Epithelial cell of esophagus (primary cell): ENCODE results near the gene FBXL17.

Source experiments
- DNase-seq: peaks from one replicate; pipeline ENCODE4 v3.0.0; 2010; ENCODE audit warnings: low read depth
- H3K4me3 ChIP-seq: 2 replicates; pipeline ENCODE4 v1.5.1; 2011; ENCODE audit warnings: mild to moderate bottlenecking, low read length, control low read depth
- TF ChIP-seq, protein P1 (sequence below): IDR thresholded peaks from 2 replicates; pipeline ENCODE4 v1.5.1; 2011; ENCODE audit warnings: low read depth, mild to moderate bottlenecking, low read length, control low read depth, inconsistent platforms; ENCODE audit not compliant: insufficient read depth; ENCODE audit errors: missing control alignments

Gene FBXL17

DNA sequence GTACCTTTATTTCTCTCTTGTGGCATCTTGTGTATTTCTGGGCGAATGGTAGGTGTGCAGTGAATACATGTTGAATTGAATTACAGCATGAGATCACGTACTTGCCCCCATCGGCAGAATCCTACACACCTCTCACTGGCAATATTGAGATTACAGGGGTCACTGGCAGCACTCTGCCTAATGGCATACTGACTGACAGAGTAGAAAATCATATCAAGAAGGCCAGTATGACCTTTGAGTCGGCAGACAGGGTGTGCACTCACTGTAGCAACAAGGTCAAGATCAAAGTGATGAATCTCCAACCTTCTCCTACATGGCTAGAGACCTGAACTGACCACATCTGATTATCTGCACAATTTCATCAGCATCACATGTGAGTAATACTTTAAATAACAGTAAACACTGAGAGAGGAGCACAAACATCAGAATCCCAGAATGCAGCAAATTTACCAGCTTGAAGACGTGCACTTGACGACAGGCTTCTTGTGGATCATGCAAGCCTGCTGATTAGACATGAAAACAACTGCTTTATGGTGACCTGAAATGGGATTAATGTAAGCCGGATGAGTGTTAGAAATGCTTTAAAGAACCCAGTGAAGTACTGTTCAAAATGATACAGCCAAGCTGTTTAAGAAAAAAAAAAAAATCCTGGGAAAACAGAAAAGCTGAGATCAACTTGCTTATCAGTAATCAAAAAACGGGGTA, 444.1 kb downstream of the FBXL17 start:
- no peak for DNase-seq
- TF ChIP-seq, protein P1, sequence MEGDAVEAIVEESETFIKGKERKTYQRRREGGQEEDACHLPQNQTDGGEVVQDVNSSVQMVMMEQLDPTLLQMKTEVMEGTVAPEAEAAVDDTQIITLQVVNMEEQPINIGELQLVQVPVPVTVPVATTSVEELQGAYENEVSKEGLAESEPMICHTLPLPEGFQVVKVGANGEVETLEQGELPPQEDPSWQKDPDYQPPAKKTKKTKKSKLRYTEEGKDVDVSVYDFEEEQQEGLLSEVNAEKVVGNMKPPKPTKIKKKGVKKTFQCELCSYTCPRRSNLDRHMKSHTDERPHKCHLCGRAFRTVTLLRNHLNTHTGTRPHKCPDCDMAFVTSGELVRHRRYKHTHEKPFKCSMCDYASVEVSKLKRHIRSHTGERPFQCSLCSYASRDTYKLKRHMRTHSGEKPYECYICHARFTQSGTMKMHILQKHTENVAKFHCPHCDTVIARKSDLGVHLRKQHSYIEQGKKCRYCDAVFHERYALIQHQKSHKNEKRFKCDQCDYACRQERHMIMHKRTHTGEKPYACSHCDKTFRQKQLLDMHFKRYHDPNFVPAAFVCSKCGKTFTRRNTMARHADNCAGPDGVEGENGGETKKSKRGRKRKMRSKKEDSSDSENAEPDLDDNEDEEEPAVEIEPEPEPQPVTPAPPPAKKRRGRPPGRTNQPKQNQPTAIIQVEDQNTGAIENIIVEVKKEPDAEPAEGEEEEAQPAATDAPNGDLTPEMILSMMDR = no peak
- H3K4me3 ChIP-seq = no peak overlapping the region

DNA sequence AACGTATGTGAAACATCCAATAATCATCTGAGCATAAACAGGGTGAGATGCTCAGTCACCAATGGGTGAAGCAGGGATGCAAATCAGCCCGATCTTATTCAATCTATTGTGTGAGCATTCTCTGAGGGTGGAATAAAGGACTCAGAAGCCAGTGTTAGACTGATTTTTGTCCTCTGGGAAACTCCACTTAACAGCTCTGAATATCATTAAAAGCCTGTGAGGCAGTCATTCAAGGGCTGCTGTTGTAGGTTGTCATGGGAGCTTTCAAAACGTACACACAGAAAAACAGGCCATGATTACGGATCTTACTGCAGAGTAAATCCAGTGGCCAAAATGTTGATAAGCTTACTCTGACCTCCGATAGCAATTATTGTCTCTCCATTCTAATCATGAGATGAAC, 444.7 kb downstream of the FBXL17 start:
- TF ChIP-seq, protein P1 = no peak
- H3K4me3 ChIP-seq = no peak overlapping the region
- DNase-seq = no peak

- TF ChIP-seq, protein P1 = no peak
- DNase-seq = no peak
- no peak overlapping the region for H3K4me3 ChIP-seq
Measured at GRCh38 chr5:107936515-107936914, 445.4 kb downstream of the FBXL17 start.

GRCh38 chr5:107935645-107936044, 446.3 kb downstream of the FBXL17 start:
- DNase-seq = no peak
- H3K4me3 ChIP-seq = no peak overlapping the region
- TF ChIP-seq, protein P1 = no peak

DNA sequence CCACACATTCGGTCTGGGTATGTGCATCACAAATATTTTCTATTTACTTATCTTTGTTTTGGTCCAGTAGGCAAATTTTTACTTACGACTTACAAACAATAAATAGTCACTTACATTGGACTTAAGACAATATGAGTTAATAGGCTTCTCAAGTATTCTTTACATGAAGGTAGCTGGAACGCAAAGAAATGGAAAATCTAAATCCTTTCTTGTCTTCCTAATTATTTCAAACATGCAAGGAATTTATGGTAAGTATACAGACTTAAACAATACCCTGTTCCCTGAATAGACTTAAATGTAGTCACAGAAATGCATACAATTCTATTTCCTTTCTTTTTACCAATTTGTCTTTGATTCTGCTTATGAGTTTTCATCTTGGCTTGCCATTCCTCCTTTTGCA, 448.6 kb downstream of the FBXL17 start:
- no peak overlapping the region for H3K4me3 ChIP-seq
- DNase-seq = no peak
- TF ChIP-seq, protein P1 = no peak

DNA sequence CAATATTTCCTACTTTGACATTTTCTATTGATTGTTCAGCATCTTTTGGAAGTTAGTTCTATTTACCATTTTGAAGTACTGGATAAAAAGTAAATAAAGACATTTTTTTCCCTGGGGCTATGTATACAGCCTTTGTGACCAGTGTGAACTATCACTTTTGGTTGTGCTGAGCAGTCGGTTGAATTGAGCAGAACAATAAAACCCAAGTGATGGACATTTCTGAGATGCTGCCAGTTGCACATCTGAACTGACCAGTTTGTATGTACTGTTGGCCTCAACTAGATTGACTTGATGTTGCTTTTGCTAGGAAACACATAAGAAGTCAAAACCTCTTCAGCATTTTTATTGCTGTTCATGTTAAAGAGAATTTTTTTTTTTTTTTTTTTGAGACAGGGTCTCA, 451.0 kb downstream of the FBXL17 start:
- no peak for DNase-seq
- TF ChIP-seq, protein P1 = no peak
- no peak overlapping the region for H3K4me3 ChIP-seq

DNA sequence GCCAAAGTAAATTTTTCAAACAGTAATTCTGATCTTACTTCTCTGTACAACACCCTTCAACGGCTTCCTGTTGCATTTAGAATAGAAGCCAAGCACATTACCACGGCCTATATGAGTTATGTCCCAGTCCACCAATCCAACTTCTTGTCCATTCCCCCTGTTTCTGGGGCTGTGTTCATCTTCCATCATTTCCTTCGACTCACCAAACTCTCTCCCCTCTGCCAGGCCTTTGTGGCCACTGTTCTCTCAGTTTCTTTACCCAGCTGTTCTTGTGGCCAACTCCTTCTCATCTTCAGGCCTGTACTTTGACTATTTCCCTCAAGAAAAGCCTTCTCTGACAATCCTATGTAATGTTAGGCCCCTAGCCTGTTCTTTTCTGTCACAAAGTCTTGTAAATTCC, 451.8 kb downstream of the FBXL17 start:
- no peak for DNase-seq
- H3K4me3 ChIP-seq = no peak overlapping the region
- TF ChIP-seq, protein P1 = no peak
